GM21576 (cell line): ENCODE measurements around the gene STEEP1.

ENCODE experiments used
- ATAC-seq: cut with Tn5 transposase; IDR thresholded peaks from one replicate; pipeline ENCODE4 v1.9.1; 2021; ENCODE audit warnings: mild to moderate bottlenecking, moderate library complexity; ENCODE audit not compliant: unreplicated experiment

Gene STEEP1

DNA sequence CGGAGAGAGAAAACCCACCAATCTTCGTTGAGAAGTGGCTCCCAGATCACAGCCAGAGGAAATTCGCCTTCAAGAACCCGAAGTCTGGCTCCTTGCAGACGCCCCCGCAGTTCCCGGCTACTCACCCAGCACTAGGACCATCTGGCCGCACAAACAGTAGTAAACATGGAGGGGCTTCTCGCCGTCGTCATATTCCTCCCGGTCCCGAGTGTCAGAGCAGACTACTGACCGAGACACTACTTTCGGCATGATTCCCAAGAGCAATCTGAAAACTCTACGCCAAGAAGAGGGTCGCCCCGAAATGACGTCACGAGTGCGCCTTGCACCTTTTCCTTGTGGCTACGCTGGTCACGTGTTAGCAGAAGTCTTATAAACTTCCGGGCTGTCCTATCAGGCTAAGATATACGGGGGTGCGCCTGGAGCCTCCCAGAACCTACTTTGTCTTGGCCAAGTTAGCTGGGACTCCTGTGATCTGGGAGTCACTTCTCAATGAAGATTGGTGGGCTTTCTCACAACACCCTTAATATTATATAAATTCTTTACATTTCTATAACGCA lies at the start of gene STEEP1:
Gene STEEP1 (minus strand): TSS at position 303 of the 557 bp plus-strand sequence. CDS start 54 bp downstream, at position 249.
- ATAC-seq: peak; percentile 91

- ATAC-seq: no peak
Observed at GRCh38 chrX:119614776-119615175, 49.6 kb upstream of the STEEP1 start.

DNA sequence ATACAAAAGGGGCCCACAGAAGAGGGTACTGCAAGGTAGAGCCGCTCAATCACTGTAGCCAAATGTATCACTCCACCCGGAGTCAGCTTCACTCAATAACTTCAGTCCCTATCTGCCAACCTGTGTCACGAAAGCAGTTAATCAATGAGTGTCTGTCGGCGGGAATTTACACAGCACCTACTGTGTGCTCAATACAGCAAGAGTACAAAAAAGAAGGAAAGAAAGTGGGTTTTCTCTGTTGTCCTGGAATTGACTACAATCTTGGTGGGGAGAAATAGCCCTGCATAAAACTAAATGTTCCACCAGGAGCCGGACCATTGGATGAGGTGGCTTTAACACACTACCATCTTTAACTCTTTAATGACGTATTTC lies 41.8 kb upstream of the STEEP1 start:
- no peak for ATAC-seq

DNA sequence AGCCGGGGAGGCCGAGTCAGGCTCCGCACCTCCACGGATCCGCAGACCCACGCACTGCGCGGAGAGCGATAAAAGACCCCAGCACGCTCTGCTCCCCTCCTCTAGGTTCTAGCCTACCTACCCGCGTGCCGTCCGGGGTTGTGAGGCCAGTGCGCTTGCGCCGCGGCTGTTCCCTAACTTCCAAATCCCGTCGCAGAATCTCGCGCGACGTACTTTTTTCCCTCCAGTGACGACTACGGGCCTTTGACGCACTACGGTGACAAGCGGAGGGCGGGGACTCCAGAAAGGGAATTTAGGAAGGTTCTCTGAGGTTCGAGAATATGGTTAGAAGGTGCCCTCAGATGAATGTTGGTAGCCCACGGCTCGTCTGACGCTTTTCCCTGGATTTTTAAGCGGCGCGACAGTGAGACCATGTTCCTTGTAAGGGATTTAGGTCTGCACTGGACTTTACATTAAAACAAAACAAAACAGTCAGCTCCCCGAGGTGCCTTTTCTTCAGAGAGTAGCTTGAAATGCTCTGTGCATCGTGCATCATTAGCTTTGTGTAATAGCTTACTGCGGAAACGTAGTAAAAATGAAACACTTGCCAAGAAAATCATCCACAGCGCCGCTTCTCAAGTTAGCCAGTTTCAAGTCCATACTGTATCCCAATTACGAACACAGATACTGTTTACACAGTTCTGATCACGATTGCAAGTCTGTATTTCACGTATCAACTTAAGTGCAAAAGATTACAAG lies 41.2 kb upstream of the STEEP1 start, which contains the start of gene NKRF:
Gene NKRF (minus strand): TSS at position 145 of the 738 bp plus-strand sequence.
- ATAC-seq: peak; percentile 65

DNA sequence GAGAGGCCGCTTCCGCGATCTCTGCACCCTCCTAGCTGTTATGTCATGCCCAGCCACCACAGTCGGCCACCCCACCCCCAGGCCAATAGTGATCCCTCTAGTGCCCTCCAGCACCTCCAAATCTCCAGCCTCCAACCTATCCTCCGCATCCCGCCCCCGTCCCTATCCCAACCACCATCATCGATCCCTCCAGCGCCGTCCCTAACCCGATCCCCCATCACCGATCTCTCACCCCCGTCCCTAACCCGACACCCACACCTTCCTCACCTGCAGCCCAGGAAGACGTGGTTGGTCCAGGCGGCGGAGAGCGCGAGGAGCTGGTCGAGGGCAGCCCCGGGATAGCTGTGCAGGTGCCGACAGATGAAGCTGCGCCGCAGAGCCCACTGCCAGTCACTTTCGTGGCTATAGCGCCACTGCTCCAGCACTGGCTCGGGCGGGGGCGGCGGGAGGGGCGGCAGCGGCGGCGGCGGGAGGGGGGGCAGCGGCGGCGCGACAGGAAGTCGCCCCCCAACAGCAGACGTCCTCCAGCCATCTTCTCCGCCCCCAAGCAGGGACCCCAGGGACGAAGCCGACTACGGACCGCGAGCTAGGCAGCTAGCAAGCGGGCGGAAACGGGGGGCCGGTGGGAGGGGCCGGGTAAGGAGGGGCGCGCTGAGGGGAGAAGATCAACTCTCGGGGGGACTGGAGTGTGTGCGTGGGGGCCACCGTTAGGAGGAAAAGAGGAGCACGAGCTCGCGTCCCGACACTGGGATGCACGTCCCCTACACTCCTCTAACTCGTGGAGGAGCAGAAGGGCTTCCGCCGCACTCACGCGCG lies 40.5 kb upstream of the STEEP1 start:
- peak; percentile 27 for ATAC-seq

DNA sequence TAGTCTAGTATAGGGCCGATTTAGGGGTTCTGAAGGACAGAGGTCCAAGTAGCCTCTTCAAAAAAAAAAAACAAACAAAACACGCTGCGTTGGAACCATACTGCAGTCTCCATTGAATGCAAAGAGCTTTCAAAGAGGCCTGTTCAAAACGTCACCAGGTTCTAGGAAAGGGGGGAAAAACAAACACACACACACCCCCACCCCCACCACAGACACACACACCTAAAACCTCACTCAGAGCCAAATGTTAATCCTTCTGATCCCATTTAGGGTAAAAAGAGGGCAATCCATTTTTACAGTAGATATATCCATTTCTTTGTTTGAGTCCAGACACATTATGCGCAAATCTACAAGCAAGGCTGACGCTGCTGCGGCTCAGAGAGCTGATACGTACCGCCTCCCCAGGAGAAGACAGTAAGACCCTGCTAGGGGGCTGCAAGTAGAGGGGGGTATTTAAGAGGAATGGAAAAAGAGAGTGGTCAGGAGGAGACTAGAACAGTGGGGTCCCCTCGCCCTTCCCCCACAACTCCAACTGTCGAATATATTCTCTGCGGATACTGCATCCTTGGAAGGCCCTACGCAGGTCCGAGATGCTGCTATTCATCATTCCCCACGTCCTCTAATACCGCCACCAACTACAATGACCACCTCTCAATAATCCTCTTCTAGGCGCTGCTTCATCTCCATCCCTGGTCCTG lies 39.7 kb upstream of the STEEP1 start:
- ATAC-seq: no peak

DNA sequence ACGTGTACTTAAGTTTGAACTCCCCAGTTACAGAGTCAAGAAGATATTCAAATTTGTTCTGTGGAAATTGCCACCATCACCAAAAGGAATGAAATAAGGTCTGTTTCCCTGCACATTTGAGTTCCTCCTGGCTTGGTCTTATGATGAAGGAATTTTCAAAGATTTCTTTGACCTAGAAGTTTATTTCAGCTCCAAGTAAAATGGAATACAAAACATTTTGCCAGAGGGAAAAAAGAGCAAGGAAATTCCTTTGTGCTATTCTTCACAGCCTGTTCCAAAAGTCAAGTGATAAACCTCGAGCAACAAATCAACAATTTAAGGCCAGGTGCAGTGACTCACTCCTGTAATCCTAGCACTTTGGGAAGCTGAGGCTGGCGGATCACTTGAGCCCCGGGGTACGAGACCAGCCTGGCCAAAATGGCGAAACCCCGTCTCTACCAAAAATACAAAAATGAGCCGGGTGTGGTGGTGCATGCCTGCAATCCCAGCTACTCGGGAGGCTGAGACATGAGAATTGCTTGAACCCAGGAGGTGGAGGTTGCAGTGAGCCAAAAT lies 37.6 kb upstream of the STEEP1 start:
- ATAC-seq: no peak

DNA sequence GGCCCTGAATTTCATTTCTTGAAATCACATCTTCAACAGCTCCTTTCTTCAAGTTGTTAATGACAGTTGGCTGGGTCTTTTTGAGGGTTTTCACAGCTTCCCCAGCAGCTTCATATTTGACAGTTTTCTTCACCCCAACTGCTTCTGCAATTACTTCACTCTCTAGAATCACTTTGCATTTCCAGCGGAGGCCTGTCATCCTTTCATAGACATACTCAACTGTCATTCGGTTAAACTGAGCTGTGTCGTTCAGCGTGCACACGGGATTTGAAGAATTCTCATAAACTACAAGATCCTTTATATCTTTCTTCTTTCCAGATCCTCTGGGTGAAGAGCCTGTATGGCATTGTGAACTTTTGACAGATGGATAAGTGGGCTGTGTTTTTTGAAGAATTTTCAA lies 24.6 kb upstream of the STEEP1 start:
- ATAC-seq: no peak

DNA sequence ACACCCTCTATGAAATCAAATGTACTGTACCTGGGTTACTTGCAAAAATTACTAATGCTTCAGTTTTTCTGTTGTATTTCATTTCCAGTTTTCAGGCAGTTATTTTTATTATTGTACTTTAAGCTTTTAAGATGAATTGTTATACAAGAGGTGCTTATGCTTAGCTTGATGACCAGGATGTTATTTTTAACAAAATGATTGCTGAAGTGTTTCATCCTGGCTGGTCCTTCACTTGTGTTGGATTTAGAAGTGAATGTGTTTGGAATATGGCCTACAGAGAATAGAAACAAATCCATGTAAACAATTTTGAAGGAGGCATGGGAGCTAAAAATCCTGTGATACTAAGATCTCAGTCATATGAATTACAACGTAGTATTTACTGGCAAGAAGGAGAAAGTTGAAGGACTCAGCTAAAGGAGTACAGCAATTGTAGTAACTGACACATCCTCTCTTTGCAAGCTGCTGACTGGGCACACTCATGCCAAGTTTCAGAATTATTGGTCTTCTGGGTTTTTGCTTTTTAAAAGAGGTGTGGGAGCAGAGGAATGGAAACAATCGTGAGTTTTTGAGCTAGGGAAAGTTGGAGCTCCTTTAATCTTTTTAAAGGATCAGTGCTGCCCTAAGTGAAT lies 18.3 kb upstream of the STEEP1 start:
- no peak for ATAC-seq

- no peak for ATAC-seq
Observed at GRCh38 chrX:119579414-119579813, 14.2 kb upstream of the STEEP1 start.

- peak; percentile 75 for ATAC-seq
Observed at GRCh38 chrX:119574394-119575266, 9.4 kb upstream of the STEEP1 start, which contains the start of gene UBE2A. UBE2A (plus strand) TSS chrX:119574563; CDS start chrX:119574712, 149 bp downstream.

DNA sequence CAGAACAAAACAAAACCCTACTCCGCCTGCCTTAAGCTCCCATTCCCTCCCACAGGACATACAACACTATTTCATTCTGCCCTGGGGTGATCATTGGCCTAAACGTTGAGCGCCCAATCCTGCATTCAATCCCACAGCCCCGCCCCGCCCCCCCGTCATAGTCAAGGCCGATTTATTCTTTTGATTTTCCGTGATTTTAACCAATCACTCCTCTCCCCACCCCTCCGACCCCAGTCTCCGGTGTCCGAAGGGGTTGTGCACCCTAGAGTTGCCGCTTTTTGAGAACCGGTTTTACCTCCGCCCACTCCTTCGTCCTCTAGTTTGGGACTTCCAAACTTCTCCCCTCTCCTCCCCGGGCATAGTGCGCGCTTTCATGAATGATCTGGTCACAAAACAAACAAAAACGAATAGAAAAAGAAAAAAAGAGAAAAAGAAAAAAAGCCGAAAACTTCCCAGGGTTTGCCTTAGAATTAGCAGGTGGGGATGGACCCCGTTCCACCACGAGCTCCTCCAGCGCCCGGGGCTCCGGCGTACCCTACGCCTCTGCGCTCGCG lies 8.7 kb upstream of the STEEP1 start:
- ATAC-seq: peak; percentile 8

GRCh38 chrX:119573222-119573621 lies 8.0 kb upstream of the STEEP1 start:
- no peak for ATAC-seq

DNA sequence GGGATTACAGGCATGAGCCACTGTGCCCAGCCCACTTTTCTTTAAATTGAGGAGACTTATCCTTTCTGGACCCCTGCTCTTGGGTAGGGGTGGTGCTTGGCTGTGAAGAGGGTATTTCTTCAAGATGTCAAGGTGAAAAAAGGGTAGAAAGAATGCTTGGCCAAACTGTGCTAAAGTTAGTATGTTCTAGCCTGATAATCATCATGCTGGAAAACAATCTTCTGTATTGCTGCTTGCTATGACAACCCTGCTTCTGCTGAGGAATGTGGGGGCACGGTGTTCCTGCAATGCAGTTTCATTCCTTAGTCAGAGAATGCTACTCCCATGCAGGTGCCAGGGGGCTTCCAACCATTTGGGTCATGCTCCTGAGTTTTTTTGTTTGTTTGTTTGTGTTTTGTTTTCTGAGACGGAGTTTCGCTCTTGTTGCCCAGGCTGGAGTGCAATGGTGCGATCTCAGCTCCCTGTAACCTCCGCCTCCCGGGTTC lies 5.2 kb upstream of the STEEP1 start:
- no peak for ATAC-seq

GRCh38 chrX:119552508-119552907 lies 12.7 kb downstream of the STEEP1 start:
- ATAC-seq: no peak

DNA sequence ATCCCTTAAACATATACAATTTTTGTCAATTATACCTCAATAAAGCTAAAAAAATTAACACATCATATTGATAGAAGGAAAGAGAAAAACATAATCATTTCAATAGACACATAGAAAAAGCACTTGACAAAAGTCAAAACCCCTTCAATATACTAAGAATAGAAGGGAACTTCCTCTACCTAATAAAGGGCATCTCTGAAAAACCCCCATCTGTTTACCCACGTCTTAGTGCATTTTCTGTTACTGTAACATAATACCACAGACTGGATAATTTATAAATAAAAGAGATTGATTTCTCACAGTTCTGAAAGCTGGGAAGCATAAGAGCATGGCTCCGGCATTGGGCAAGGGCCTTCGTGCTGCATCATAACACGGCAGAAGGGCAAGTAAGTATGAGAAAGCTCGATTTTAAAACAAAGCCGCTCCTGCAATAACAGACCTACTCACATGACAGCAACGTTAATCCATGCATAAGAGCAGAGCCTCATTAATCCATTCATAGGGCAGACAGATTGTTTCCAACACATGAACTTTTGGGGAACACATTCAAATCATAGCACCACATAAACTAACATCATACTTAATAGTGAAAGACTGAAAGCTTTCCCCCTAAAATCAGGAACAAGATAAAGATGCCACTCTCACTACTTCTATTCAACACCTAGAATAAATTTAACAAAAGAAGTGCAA lies 15.7 kb downstream of the STEEP1 start:
- peak; percentile 53 for ATAC-seq

DNA sequence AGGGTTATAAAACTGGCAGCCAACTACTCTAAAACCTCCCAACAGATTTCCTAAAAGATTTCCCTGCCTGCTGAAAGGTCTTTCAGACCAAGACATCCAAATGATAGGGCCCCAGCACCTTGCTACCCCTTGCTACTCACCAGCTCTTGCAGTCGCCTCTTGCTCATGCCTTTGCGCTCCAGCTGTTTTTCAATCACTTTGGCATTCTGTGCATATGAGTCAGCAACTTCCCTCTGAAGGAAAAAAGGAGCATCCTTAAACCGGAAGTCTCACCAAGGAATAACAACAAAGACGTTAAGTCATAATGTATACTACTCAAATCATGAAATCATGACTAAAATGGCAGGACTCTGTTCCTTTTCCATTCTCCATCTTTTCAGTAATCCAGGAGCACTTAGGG lies 24.0 kb downstream of the STEEP1 start:
- ATAC-seq: no peak

GRCh38 chrX:119539872-119540271 lies 25.3 kb downstream of the STEEP1 start:
- ATAC-seq: no peak
